HUDEP-2 (cell line): ENCODE results near the gene ATF4.
"Not testable (repeated sequence)": the region's sequence is repeated elsewhere in the genome, so short reads cannot be mapped to it uniquely, and the experiment has no call there.

ENCODE experiments used
- DNase-seq, 76 experiments: peaks; one replicate each; lab custom pipeline; 2025; ENCODE audit not compliant: unreplicated experiment in 76 of 76; lab: John Stamatoyannopoulos, UW

Gene ATF4

GRCh38 chr22:39489094-39490068 is 31.0 kb upstream of the ATF4 start:
- DNase-seq: no peak

GRCh38 chr22:39490135-39490798 is 30.1 kb upstream of the ATF4 start:
- DNase-seq: peak in 66 of 76 experiments; percentile 19 to 82 (median 56)

GRCh38 chr22:39490966-39491680 is 29.2 kb upstream of the ATF4 start:
- DNase-seq: no peak

- no peak for DNase-seq
Observed at GRCh38 chr22:39491696-39492095, 28.7 kb upstream of the ATF4 start.

- no peak for DNase-seq
Observed at GRCh38 chr22:39492186-39492585, 28.2 kb upstream of the ATF4 start.

GRCh38 chr22:39493759-39494158 is 26.6 kb upstream of the ATF4 start:
- DNase-seq: no peak

GRCh38 chr22:39494471-39495120 is 25.8 kb upstream of the ATF4 start:
- no peak for DNase-seq

GRCh38 chr22:39496131-39496838 is 24.1 kb upstream of the ATF4 start:
- DNase-seq: peak in 55 of 76 experiments; percentile 19 to 72 (median 53)

- DNase-seq: no peak
Observed at GRCh38 chr22:39497429-39497828, 22.9 kb upstream of the ATF4 start.

GRCh38 chr22:39498368-39498767 is 22.0 kb upstream of the ATF4 start:
- DNase-seq: no peak

- no peak for DNase-seq
Observed at GRCh38 chr22:39498802-39499201, 21.6 kb upstream of the ATF4 start.

- DNase-seq: no peak
Observed at GRCh38 chr22:39500101-39500500, 20.3 kb upstream of the ATF4 start.

- no peak for DNase-seq
Observed at GRCh38 chr22:39501644-39502108, 18.7 kb upstream of the ATF4 start.

- peak in 74 of 76 experiments; percentile 58 to 96 (median 91) for DNase-seq
Observed at GRCh38 chr22:39502109-39502788, 18.1 kb upstream of the ATF4 start, which contains the start of gene MIEF1. Gene MIEF1, plus strand, starts transcription at chr22:39502290. Its CDS starts 9,005 bp downstream, at chr22:39511295.

- no peak for DNase-seq
Observed at GRCh38 chr22:39502789-39503409, 17.5 kb upstream of the ATF4 start.

- DNase-seq: no peak
Observed at GRCh38 chr22:39503630-39504029, 16.7 kb upstream of the ATF4 start.

GRCh38 chr22:39504071-39504470 is 16.3 kb upstream of the ATF4 start:
- DNase-seq: no peak

GRCh38 chr22:39507021-39507420 is 13.3 kb upstream of the ATF4 start:
- not testable (repeated sequence) for DNase-seq

GRCh38 chr22:39508393-39508792 is 12.0 kb upstream of the ATF4 start:
- no peak for DNase-seq
